GM15510 (cell line): ENCODE results near the gene DUS3L.

Experiments used
- POLR2A ChIP-seq: IDR thresholded peaks from 3 replicates; pipeline ENCODE4 v1.6.1; 2011; ENCODE audit warnings: borderline replicate concordance; ENCODE audit not compliant: insufficient read length; ENCODE audit errors: extremely low read depth

DUS3L gene

GRCh38 chr19:5809053-5809452 lies 18.1 kb upstream of the DUS3L start:
- no peak for TF ChIP-seq POLR2A

DNA sequence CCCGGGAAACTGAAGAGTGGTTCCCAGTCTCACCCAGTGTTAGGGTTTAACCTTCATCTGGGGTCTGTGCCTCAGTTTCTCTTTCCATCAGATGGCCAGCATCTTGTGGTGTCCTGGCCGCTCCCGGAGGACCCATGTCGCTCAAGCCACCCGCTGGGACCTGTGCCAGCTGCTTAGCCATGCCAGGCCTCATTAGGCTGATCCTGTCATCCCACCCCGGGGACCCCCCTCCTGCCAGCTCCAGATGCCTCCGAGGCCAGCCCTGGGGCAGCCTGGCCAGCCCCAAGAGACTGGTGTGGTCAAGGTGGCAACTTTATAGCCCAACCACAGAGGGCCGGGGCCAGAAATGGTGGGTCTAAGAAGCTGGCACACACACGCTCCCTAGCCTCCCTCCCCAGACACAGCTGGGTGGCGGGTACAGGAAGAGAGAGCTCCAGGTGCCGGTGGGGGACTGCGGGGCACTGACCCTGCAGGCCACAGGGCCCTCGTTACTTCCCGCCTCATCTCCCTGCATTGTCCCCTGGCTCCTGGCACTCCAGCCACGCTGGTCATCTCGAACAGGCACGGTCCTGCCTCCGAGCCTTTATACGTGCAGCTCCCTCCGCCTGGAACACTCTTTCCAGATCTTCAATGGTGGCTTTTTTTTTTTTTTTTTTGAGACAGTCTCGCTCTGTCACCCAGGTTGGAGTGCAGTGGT lies 17.3 kb upstream of the DUS3L start:
- no peak for TF ChIP-seq POLR2A

DNA sequence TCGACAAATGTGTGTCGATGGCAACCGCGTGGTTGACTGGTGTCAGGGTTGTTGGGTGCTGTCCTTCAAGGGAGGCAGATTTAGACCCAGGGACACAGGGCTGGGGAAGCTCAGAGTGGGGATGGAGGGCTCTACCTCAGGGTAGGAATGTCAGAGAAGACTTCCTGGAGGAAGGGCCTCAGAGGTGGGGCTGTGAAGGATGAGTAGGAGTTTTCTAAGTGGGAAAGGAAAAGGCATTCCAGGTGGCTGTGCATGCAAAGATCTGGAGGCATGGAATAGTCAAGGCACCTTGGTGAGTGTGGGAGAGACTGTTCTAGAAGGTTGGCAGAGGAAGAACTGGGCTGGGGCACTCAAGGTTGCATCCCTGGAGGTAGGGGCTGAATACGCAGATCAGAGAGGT lies 15.9 kb upstream of the DUS3L start:
- TF ChIP-seq POLR2A: no peak

DNA sequence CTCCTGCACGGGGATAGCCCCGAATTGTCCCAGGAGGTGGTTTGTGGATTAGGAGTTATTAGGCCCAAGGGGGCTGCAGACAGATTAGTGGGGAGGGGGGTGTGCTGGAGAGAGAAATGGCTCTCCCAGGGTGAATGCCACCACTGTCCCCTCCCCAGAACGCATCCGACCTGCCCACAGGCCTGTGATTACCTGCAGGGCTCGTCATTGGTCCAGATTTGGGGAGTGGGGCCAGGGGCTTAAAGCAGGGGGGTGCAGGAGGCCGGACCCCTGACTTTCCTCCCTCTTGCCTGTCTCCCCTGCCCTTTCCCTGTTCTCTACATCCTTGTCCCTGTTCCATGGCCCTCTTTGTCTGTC lies 15.1 kb upstream of the DUS3L start:
- no peak for TF ChIP-seq POLR2A

DNA sequence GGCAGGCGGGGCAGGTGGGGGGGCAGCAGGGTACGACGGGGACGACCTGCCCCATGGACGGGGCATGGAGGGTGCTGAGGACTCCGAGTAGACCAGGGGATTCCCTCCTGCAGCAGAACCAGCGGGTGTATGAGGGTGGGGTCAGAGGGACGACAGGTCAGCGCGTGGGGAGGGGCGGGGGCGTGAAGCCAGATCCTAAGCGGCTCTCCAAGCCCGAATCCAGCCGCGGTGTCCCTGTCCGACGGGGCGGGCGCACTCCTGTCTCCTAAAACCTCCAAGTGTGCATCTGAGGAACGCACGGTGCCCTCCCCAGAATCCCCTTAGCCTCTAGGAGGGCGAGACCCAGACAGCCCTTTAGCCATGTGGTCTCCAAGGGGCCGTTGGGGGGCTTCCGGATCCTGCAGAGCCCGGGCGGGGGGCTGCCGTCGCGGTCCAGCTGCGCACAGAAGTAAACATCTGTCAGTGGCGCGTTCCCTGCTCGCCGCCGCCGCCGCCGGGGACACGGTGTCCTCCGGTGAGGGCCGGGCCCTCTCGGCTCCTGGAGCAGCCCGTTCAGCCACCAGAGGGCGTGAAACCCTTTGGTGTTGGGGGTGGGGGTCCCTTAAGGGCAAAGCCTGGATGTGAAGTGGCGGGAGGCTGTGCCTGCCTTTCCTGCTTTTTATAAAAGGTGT lies 14.6 kb upstream of the DUS3L start:
- TF ChIP-seq POLR2A: no peak

GRCh38 chr19:5804516-5805461 lies 13.8 kb upstream of the DUS3L start, which contains the start of gene NRTN:
TSS of gene NRTN (plus strand) at chr19:5805067. CDS start at chr19:5824166, 19,099 bp downstream.
- no peak for TF ChIP-seq POLR2A

GRCh38 chr19:5803752-5804515 lies 13.0 kb upstream of the DUS3L start:
- no peak for TF ChIP-seq POLR2A

DNA sequence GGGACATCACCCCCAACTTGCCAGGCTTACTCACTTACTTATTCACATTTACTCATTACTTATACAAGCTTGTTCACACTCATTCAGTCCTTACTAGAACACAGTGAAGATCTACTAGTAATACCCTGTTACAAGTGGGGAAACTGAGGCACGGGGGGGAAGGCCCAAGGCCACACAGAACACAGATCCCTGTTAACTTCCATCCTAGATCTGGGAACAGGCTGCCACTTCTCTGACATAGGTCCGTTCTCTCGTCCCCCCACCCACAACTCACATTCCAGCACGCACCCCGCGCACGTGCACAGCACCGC lies 12.4 kb upstream of the DUS3L start:
- TF ChIP-seq POLR2A: no peak

DNA sequence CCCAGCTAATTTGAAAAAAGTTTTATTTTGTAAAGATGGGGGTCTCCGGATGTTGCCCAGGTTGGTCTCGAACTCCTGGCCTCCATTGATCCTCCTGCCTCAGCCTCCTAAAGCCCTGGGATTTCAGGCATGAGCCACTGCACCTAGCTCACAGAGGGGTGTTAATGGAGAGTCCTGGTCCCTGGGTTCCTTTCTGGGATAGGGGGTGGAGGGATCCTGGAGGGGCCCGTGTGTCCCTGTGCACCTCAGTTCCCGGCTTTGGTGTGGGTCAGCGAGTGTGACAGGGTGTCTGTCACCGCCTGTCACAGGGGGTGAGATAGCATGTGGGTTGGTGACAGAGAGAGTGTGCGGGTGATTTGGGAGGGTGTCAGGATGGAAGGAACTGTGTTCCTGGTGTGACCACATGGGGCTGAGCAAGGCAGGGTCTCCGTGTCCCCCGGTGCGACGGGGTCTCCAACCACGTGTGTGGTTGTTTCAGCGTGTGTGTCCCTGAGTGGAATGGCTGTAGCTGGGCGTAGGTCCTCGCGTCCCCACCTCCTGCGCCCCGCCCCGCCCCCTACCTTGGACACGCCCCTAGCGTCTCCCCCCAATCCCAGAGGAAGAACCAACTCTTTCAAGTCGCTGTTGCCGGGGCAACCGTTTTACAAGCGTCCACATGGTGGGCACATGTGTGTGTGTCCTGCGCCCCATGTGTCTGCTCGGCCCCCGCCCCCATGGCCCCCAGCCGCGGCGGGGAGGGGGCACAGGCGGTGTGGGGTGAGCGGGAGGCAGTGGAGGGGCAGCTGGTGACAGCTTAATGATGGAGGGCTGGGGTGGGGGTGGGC lies 11.0 kb upstream of the DUS3L start:
- TF ChIP-seq POLR2A: no peak

GRCh38 chr19:5800361-5801270 lies 9.7 kb upstream of the DUS3L start:
- no peak for TF ChIP-seq POLR2A

DNA sequence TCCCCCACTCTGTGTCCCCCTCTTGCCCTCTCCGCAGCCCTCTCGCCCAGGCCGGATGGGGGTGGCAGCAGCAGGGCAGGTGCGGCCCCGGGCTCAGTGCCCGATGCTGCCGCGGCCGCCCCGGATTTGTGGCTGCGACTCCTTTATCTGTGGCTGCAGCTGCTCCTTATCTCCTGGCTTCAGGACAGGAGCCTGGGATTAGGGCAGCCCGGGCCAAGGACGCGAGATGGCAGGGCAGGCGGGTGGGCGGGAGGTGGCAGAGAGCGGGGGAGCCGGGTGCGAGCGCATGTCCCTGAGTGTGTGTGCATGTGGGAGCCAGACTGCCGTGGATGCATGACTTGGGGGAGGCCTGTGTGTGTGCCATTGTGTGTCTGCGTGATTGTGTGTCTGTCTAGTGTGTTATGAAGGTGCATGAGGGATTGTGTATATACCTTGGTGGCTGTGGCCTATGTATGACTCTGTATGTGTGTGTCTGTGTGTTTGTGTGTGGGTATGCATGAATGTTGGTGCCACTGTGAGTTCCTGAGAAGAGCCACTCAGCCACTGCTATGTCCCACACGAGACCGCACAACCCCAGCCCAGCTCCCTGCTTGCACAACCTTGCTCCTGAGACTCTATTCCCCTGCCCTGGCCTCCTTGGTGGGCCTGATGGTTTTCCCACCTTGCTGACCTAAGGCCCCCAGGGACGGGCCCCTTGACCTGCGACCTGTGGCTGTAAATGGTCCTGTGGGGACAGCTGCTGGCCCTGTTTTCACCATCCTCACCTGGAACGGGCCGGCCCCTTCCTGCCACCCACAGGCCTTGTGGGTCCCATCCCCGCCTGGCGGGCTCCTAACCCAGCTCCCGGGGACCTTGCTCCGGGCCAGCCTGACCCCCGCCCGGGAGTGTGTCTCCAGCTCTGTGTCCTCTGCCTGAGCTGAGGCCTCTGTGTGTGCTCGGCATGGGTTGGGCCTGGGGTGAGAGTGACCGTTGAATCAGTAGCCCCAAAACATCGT lies 8.6 kb upstream of the DUS3L start:
- TF ChIP-seq POLR2A: no peak

GRCh38 chr19:5798244-5798643 lies 7.3 kb upstream of the DUS3L start:
- TF ChIP-seq POLR2A: no peak
